Right atrium auricular region (tissue), 2 donors: ENCODE results near the gene CHKB. TPM values are rescaled to one million over a fixed set of nuclear protein-coding genes. Genes with fewer than 3 reads are reported as not detected.
"Not testable (repeated sequence)": the region's sequence is repeated elsewhere in the genome, so short reads cannot be mapped to it uniquely, and the experiment has no call there.

Experiments
- DNase-seq: peaks from one replicate; pipeline ENCODE4 v3.0.0-alpha.2; 2019; ENCODE audit warnings: low spot score
- H3K27ac ChIP-seq, 2 donors: fragments of 200-600 bp; sonication (generic); 1 replicate in 1 of 2; 2 replicates in 1 of 2; pipeline ENCODE4 v1.5.1; 2016 to 2019
- H3K27me3 ChIP-seq, 2 donors: fragments of 200-600 bp; sonication (generic); one replicate each; pipeline versions ENCODE4 v1.5.1 to v1.6.0; 2017 to 2019
- H3K36me3 ChIP-seq: fragments of 200-600 bp; sonication (generic); one replicate; pipeline ENCODE4 v1.5.1; 2016
- H3K4me1 ChIP-seq, 2 donors: fragments of 200-600 bp; sonication (generic); one replicate each; pipeline versions ENCODE4 v1.5.1 to v1.6.0; 2017 to 2019
- H3K4me3 ChIP-seq, 2 donors: fragments of 200-600 bp; sonication (generic); 1 replicate in 1 of 2; 2 replicates in 1 of 2; pipeline ENCODE4 v1.5.1; 2017 to 2019; ENCODE audit warnings: mild to moderate bottlenecking in 1 of 2, moderate library complexity in 1 of 2
- H3K9me3 ChIP-seq, 2 donors: fragments of 200-600 bp; sonication (generic); one replicate each; pipeline ENCODE4 v1.5.1; 2019
- CTCF ChIP-seq, 2 donors: fragments of 200-600 bp; sonication (generic); IDR thresholded peaks; one replicate each; pipeline ENCODE4 v1.5.1; 2019; ENCODE audit warnings: antibody characterized with exemption in 2 of 2
- total RNA-seq, 2 donors: library from RNA; depleted of rRNA; stranded (reverse); fragments of >200 nt; gene quantifications; one replicate each; pipeline ENCODE4 v1.1.0, GENCODE V29; 2016

Gene CHKB
- total RNA-seq, 2 donors from 2014 or later, result 25.1 to 29.5 TPM

DNA sequence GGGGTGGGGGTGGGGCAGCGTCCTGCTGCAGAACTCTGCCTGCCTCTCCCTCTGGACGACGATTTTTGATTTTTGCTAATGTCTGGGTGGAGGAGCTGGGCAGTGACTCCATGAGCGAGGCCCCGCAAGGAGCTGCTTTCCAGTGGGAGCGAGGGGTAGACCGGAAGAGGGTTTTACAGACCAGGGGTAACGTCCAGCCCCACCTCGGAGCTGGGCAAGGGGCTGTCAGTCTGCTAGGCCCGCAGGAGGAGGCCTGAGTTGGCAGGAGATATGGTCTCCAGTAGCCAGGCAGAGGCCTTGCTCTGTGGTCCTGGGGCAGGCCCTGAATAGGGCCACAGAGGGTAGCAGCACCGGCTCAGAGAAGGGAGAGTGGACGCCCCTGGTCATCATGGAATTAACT, 26.9 kb upstream of the CHKB start:
- no peak for TF ChIP-seq CTCF (IDR thresholded peaks at IDR 0.05)
- Histone ChIP-seq H3K9me3 (no peaks in the 10 kb centered on the region), H3K27me3 (no peaks in the 10 kb centered on the region), H3K4me3 (no peak overlapping the region), H3K4me1 (no peaks in the 10 kb centered on the region), H3K36me3 (no peaks in the 10 kb centered on the region), H3K27ac (no peak overlapping the region)
- DNase-seq, result no peak

- Histone ChIP-seq H3K27me3 (peaks cover 0 to 1% of the 10 kb centered on the region in 2 donors), H3K9me3 (no peaks in the 10 kb centered on the region), H3K4me3 (no peak overlapping the region), H3K4me1 (peaks cover 0 to 1% of the 10 kb centered on the region in 2 donors), H3K36me3 (no peaks in the 10 kb centered on the region), H3K27ac (no peak overlapping the region)
- TF ChIP-seq CTCF (IDR thresholded peaks at IDR 0.05), result no peak
- DNase-seq, result no peak
Observed at GRCh38 chr22:50608996-50609395, 26.3 kb upstream of the CHKB start.

- H3K36me3 ChIP-seq, DNase-seq, H3K9me3 ChIP-seq, H3K27me3 ChIP-seq, H3K27ac ChIP-seq, H3K4me1 ChIP-seq, H3K4me3 ChIP-seq: not testable (repeated sequence)
Observed at GRCh38 chr22:50608058-50608840, 25.6 kb upstream of the CHKB start.

DNA sequence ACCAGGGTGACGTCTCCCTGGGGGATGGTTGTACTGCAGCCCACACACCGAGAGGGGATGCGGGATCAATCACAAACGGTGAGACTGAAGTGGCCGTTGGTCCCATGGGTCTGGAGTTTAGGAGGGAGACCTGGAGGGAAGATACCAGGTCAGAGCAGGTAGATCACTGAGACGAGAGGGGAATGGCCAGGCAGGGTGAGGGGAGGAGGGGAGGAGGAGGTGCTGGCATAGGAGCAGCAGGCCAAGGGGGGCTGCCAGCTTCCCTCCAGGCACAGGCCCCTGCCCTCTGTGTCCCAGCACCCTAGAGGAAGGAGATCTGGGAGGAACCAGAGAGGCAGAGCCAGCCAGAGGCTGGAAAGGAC, 25.0 kb upstream of the CHKB start:
- Histone ChIP-seq H3K9me3 (no peaks in the 10 kb centered on the region), H3K4me1 (peaks cover 0 to 6% of the 10 kb centered on the region in 2 donors), H3K4me3 (no peak overlapping the region), H3K27ac (no peak overlapping the region), H3K36me3 (no peaks in the 10 kb centered on the region), H3K27me3 (peaks cover 4 to 8% of the 10 kb centered on the region in 2 donors)
- TF ChIP-seq CTCF (IDR thresholded peaks at IDR 0.05), result no peak
- DNase-seq, result no peak

DNA sequence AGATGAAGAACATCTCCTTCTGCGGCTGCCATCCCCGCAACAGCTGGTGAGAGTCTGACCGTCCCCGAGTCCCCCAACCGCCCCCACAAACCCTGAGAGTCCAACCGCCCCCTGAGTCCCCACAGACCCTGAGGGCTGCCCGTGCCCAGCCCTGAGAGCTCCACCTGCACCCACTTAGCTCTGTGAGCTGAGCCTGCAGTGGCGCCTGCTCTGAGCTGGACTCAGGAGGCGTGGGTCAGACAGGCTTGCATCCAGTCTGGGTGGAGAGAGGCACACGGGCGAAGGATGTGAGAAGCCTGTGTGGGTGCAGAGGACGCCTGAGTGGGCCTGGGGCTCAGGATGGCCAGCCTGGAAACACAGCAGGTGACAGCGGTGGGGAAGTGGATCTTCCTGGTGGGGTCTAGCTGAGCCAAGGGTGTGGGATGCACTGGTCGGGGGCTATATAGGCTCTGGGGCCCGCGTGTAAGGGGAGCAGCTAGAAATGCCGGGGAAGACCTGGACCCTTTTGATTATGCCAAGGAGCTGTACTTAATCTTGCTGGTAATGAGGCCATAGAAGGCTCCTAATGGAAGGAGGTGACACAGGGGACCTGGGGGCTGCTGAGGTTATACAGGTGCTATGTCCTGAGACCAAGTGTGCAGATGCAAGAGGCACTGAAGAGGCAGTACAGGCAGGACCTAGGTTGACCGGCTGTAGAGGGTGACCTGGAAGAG, 24.5 kb upstream of the CHKB start:
- Histone ChIP-seq H3K4me1 (peaks cover 0 to 6% of the 10 kb centered on the region in 2 donors), H3K27me3 (peaks cover 4 to 8% of the 10 kb centered on the region in 2 donors), H3K36me3 (no peaks in the 10 kb centered on the region), H3K9me3 (no peaks in the 10 kb centered on the region), H3K4me3 (no peak overlapping the region), H3K27ac (no peak overlapping the region)
- DNase-seq, result no peak
- TF ChIP-seq CTCF (IDR thresholded peaks at IDR 0.05), result no peak

GRCh38 chr22:50606165-50606945, 23.7 kb upstream of the CHKB start:
- Histone ChIP-seq H3K27me3 (peaks cover 4 to 8% of the 10 kb centered on the region in 2 donors), H3K4me1 (peaks cover 0 to 6% of the 10 kb centered on the region in 2 donors), H3K36me3 (no peaks in the 10 kb centered on the region), H3K27ac (no peak overlapping the region), H3K9me3 (no peaks in the 10 kb centered on the region), H3K4me3 (no peak overlapping the region)
- no peak for DNase-seq
- TF ChIP-seq CTCF (IDR thresholded peaks at IDR 0.05), result no peak
